Skeletal muscle cell (primary cell): ENCODE data around the gene STT3B.
A peak's percentile ranks its signal among the peaks of the same experiment; 100 is the strongest.
"Not testable (repeated sequence)": the region's sequence is repeated elsewhere in the genome, so short reads cannot be mapped to it uniquely, and the experiment has no call there.

Experiments used
- DNase-seq: peaks from one replicate; pipeline ENCODE4 v3.0.0-alpha.2; 2010; ENCODE audit warnings: low read depth
- H3K4me3 ChIP-seq: 2 replicates; pipeline ENCODE4 v1.5.1; 2011; ENCODE audit warnings: low read depth, mild to moderate bottlenecking, control low read depth, low read length, moderate library complexity

Gene STT3B

DNA sequence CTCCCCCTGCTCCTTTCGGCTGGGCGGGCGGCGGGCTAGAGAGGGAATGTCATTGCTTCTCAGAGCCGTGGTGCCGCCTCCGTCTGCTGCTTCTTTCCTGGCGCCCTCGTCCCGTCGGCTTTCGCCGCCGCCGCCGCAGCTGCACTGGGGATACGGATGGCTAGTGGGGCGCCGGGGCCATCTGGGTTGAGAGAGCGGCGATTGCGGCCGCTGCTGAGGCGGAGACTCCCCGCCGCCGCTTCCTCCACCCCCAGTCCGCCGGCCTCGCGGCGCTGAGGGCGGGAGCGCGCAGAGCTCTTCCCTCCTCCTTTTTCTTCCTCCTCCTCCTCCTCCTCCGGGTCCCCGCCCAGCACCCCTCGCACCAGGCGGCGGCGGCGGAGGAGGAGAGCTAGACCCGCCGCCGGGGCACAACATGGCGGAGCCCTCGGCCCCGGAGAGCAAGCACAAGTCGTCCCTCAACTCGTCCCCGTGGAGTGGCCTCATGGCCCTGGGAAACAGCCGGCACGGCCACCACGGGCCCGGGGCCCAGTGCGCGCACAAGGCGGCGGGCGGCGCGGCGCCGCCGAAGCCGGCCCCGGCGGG lies at the start of gene STT3B:
TSS of gene STT3B (plus strand) at position 339 of the 582 bp plus-strand sequence. CDS start at position 413, 74 bp downstream.
- peak within 1 kb of the TSS; percentile 87 for H3K4me3 ChIP-seq
- peak; percentile 51 for DNase-seq

DNA sequence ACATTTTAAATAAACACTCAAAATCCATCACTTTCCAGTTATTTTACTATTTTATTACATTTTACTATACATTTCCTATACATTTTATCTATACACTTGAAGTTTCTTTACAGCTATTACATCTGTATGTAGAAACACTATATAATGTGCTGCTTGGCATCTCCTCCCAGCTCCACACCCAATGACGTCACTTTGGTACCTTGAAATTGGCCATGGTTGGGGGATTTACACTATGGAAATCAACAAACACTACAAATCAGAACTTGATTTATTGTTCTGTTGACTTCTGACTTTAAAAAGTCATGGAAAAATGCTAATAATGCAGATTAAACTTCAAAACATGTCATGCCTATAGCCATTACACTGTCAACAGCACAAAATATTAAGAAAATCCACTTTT lies 48.9 kb upstream of the STT3B start:
- DNase-seq: no peak
- no peak overlapping the region for H3K4me3 ChIP-seq

DNA sequence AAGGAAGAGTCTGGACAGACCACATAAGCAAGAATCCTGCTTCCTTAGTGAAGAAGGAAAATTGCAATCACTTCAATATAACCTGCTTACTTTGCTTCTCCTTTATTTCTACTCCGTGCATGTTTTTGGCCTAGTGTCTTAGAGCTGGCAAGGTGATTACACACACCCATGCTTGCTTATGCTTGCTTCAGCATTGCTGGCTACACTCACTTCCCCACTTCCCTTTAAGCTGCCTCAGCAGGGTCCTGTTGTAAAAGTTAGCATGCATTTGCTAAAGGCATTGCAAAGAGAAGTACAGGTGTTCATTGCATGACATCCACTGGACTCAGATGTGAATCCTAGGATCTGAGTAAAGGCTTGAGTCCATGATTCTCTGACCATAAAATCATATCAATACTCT lies 47.5 kb upstream of the STT3B start:
- DNase-seq: no peak
- no peak overlapping the region for H3K4me3 ChIP-seq

DNA sequence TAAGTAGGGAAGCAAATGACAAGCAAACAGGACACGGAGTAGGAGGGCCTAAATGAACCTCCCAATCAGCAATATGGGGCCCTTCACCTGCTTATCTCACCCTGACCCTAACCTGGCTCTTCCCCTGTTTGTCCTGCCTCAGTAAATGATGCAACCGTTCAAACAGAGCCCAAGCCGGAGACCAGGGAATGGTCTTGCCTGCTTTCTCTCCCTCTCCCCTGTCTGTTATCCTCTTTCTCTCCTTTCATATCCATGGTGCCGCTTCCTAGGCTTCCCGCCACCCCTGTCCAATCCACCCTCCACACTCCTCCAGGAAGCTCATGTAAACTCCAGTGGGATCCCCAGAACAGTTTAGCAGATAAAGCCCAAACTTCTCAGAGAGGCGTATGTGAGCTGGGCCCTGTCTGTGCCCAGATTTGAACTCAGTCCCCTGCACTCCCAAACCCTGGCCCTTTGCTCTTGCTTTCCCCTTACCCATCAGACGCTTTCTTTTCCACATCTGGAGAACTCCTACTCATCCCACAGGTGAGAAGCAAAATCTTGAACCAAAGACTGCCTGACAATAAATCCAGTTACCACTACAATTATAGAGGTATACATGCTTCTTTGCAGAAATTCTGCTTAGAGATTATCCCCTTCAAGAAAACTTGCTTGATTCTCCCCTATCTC lies 45.7 kb upstream of the STT3B start:
- DNase-seq: no peak
- no peak overlapping the region for H3K4me3 ChIP-seq

DNA sequence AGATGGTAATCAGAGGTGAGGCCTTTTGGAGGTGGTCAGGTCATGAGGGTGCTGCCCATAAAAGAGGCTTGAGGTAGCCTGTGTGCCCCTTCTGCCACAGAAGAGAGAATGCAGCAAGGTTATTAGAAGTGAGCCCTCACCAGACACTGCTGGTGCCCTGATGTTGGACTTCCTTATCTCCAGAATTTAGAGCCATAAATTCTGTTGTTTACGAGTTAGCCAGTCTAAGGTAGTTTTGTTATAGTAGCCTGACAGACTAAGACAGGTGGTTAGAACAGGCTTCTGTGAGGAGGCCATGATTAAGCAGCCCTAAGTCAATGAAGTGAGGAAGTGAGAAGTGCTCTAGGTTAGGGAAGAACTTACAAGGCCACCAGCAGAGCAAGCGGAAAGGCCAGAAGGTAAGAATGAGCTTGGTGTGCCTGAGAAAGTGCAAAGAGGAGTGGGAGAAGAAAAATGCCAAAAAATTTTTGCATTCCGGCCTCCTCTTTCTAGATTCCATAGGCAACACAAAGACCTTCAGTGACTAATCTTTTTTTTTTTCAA lies 44.2 kb upstream of the STT3B start:
- no peak for DNase-seq
- no peak overlapping the region for H3K4me3 ChIP-seq

DNA sequence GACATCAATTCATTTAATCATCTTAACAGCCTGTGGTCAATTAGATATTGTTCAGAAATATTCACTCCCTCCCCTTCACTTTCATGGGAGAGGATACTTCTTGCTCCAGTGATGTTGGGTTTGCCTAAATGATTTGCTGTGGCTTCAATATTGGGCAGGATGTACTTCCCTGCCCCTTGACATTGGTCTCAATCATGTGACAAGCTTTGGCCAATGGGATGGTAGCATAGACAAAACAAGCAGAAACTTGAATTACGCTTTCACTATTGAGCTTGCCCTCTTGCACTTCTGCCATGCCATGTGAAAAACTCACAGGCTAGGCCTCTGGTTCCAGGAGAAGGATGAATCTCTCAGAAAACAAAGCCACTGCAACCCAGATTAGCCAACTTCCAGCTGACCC lies 42.2 kb upstream of the STT3B start:
- no peak overlapping the region for H3K4me3 ChIP-seq
- DNase-seq: no peak

DNA sequence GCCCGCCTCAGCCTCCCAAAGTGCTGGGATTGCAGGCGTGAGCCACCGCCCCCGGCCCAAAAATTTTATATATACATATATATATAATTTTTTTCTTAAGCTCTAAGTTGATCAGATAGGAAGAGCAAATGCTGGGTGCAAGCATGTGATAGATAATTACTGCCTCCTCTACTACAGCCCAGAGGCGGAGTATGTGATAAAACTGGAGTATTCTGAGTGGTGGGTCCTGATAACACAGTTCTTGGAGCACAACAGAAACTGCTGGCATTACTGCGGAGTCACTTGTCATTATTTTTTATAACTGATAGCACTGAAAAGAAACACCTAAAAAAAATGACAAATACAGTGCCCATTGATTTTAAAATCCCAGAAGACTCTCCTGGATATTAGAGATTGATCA lies 41.1 kb upstream of the STT3B start:
- no peak for DNase-seq

DNA sequence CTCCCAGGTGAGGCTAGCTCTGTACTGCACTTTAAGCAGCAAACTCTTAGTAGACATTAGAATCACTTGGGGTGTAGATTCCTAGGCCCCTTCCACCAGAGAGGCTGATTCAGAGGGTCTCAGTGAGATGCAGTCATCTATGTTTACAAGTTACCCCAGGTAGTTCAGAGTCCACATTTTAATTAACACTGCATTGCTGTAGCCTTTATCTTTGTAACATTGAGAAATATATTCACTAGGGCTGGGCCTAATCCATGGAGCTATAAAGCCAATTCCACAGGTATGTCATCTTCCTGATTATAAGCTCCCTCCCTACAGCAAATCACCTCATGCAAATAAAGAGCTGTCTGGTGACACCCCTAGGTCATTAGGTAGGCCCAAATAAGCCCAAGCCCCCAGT lies 39.6 kb upstream of the STT3B start:
- H3K4me3 ChIP-seq: no peak overlapping the region
- DNase-seq: no peak

More for the DNA sequence above, 41.1 kb upstream of the STT3B start:
- no peak overlapping the region for H3K4me3 ChIP-seq

DNA sequence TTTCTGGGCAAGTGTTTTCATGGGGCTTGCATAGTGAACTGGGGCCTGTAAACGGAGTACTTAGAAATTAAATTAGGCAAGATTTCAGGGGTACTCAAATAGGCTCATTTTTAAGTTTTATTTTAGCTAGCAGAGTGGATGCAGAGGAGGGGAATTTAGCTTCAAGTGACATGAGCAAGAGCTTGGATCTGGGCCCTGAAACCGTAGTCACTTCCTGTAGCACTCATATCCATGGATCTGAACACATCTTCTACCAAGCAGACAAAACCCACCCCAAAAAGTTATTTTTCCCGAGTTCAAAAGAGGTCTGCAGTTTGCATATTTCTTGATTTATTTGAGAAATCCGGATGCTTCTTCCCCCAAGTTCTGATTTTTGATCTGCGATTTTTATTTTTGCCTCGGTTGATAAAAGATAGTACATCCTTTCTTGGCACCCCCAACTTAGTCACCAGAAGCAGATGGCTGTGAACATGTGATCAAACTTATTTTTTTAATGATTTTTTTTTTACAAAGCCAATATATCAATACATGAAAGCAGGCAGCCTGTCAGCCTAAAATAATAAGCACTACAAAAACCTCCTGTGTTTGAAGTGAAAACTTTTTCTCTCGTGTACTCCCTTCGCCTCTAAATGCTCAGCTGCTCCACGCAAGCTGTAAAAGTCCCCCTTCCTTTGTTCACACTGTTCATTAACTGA lies 36.6 kb upstream of the STT3B start:
- H3K4me3 ChIP-seq: no peak overlapping the region
- DNase-seq: peak; percentile 11

DNA sequence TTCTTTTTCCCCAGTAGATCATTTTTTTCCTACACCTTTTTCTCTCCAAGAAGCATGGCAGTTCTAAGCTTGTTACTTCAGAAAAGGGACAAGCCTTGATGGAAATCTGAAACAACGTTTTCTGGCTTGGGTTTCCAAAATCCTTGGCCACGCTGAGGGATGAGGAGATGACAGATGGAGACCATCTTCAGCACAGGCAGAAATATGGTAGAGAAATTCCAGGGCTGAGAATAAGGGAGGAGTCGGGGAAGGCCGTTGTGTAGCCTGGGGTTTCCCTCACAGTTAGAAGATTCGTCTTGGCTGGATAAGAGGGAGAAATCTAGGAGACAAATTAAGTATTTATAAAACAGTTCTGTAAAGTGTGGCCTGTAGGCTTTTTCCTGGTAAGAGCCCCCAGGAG lies 33.9 kb upstream of the STT3B start:
- no peak overlapping the region for H3K4me3 ChIP-seq
- no peak for DNase-seq

DNA sequence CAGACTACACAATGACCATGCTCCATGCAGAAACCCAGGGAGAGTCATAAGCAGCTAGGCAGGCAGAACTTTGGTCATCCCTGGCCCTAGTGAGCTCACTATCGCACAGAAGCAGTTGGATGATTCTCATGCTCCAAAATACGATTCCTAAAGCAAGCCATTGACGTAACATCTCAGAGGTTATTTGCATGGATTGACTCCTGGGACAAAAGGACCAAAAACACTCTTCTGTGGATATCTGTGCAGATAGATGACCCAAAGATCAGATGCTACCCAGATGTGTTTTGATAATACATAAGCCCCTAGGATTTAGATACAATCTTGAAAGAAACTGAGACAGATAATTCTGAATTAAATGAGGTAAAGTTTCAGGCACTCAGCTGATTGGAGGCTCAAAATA lies 33.4 kb upstream of the STT3B start:
- no peak overlapping the region for H3K4me3 ChIP-seq
- no peak for DNase-seq

DNA sequence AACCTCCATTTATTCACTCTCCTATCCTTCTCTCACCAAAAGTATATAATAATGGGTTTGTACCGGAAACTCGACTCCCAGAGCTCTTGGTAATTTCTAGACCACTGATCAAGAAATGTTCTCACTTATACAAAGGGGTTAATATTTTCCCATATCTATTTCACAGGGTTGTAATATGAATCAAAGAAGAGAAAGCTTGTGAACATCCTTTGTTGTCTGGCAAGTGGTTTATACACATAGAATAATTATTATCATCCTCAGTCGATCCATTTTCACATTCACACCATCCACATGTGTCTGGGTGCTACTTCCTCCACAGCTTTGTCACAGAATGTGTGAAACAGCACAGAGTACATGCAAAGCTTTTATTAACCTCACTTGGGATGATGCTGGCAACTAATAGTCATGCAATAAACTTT lies 29.9 kb upstream of the STT3B start:
- H3K4me3 ChIP-seq: no peak overlapping the region
- DNase-seq: no peak

DNA sequence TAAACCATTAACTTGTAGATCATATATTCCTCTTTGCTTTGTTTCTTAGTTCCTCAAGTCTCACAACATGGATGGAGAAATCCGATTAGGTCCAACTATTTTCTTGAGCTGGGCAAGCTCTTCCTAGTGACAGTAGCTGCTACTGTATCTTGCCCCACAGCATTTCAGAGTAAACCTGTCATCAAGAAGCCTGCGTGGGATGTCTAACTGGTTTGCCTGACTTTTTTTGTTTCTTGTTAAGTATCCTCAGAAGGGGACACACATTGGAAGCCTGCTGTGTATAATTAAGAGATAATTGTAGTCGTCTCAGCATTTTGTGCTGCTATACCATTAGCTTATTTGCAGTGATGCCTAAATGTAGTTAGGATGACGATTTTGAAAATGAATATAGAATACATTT lies 29.3 kb upstream of the STT3B start:
- no peak for DNase-seq

DNA sequence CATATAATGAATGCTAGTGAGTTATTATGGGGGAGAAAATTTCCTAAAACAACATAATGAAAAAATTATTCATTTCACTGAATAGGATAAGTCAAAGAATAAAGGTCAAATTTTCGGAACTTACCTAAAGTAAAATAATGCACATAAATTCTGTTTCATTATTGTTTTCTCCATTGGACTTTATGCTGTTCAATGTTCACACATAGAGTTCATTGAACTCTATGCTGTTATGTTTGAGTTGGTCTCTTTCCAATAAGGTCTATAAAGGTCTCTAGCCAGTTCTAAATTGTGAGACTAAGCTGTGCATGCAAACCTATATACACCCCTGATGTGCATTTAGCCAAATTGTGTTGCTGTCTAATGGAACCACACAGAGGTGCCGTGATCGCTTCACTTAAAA lies 28.5 kb upstream of the STT3B start:
- no peak for DNase-seq
- H3K4me3 ChIP-seq: no peak overlapping the region

More for the DNA sequence above, 29.3 kb upstream of the STT3B start:
- no peak overlapping the region for H3K4me3 ChIP-seq

DNA sequence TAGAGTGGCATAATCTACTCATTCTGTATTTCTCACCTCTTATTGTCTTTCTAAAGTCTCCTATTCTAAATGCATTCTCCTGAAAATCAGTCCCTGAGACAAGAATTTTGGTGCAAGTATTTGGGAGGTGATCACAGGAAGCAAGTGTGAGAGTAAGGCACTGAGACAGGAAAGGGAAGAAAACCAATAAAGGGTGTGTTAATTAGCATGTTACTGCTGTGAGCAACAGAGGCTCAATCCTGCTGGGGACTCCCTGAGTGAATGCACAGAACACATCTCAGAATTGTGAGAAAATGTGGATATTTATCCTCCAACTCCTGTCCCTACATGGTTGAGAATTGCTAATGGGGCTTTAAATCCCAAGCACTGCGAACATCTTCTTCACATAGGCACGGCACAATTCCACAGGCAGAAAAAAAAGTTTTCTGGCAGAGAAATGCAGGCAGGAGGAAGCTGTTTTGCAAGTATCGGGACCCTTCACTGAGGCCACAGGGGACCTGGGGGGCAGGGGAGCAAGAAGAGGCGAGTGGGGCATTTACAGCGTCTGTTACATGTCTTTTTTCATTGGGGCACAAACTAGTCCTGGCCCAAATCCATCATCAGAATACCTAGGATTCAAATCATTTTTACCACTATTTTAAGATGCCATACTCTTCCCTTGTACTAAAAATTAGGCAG lies 27.2 kb upstream of the STT3B start:
- H3K4me3 ChIP-seq: no peak overlapping the region
- no peak for DNase-seq

DNA sequence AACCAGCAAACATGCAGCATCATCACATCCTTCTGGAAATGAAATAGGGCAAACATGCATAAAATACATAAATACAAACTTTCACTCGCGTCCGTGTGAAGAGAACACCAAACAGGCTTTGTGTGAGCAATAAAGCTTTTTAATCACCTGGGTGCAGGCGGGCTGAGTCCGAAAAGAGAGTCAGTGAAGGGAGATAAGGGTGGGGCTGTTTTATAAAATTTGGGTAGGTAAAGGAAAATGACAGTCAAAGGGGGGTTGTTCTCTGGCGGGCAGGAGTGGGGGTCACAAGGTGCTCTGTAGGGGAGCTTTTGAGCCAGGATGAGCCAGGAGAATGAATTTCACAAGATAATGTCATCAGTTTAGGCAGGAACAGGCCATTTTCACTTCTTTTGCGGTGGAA lies 26.2 kb upstream of the STT3B start:
- not testable (repeated sequence) for H3K4me3 ChIP-seq, DNase-seq

DNA sequence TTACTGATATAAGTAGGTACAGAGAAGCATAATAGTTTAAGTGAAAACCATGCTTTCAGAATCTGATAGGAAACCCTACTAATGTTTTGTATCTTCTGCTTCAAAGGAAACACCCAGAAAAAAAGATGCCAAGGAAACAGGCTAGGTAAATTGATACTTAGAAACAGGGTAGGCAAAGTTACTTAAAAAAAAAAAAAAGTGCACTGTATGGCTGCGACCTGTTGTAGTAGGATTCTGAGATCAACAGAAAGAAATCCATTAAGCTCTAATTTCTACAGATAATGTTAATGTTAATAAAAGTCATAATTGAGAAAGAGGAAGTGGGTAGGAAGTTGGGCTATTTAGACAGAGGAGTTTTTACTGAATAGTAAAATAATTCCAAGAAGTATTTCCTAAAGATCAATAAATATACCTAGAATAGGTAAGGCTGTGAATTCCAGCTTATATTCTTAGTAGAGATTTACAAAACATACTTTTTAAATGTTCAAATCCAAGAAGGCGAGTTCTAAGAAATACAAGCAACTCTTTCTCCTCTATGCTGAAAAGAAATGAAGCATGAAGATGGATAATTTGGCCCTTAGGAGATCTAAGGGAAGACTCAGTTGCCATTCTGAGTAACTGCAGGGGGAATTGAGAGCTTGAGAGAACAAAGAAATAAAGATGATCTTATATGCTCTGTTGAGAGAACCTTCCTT lies 24.1 kb upstream of the STT3B start:
- H3K4me3 ChIP-seq: no peak overlapping the region
- DNase-seq: no peak

DNA sequence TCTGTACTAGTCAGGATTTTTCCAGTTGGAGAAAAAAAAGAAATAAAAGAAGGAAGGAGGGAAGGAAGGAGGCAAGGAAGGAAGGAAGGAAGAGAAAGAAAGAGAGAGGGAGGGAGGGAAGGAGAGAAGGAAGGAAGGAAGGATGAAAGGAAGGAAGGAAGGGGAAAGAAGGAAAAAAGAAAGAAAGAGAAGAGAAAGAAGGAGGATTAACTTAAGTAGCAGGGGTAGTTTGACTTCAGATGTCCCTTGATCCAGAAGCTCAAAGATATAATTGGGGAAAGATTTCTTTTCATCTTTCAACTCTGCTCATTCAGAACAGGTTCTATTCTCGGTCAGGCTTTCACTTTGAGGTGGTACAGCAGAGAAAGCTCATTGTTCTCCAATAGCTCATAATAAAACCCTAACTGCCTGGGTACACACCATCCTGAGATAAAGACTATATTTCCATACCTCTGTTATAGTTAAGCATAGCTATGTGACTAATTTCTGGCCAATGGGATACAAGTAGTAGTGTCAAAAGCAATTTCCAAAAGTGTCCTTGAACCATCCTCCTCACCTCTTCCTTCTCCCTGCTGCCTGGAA lies 23.5 kb upstream of the STT3B start:
- no peak for DNase-seq
- no peak overlapping the region for H3K4me3 ChIP-seq

DNA sequence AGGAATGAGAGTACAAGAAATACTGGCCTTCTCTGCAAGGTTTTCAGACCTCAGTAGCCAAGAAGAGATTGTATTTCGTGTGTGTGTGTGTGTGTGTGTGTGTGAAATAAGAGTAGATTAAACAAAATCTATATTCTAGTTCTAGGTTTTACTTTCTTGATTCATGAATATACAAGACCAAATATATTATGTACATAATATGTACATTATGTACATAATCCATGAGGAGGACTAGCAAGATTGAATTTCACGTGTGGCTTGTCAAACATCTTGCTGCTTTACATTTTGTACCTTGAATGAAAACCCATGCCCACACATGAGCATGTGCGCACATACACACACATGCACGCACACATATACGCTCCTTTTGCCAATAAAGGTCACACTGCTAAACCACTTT lies 18.2 kb upstream of the STT3B start:
- DNase-seq: no peak
- H3K4me3 ChIP-seq: no peak overlapping the region
